ENCODE results near the gene CA9. TPM values are rescaled to one million over a fixed set of nuclear protein-coding genes. Genes with fewer than 3 reads are reported as not detected.

CA9 gene
- total RNA-seq, 1 donor from 2014 or later = 0.09 TPM

- no peak within 1 kb of the TSS for H3K4me3 Mint-ChIP-seq
- peak within 1 kb of the TSS; percentile 83 for H2AFZ ChIP-seq (replicated peaks)
- peaks cover 14% of the 10 kb centered on the region for H3K27me3 ChIP-seq
- no peaks in the 10 kb centered on the region for H3K9me3 Mint-ChIP-seq
- no peak within 1 kb of the TSS for H3K4me3 ChIP-seq
- no peaks in the 10 kb centered on the region for H3K36me3 ChIP-seq
- peaks cover 22% of the 10 kb centered on the region for H3K4me1 Mint-ChIP-seq
- H3K4me2 ChIP-seq = no peak within 1 kb of the TSS
- H3K9ac ChIP-seq = no peak within 1 kb of the TSS
- H4K20me1 ChIP-seq (ENCODE audit: low read depth) = no peaks in the 10 kb centered on the region
- H3K4me1 ChIP-seq = peaks cover 16% of the 10 kb centered on the region
- TF ChIP-seq EZH2 (IDR thresholded peaks at IDR 0.05) = no peak
- no peak for TF ChIP-seq EZH2phosphoT487 (IDR thresholded peaks at IDR 0.05)
- TF ChIP-seq CTCF (IDR thresholded peaks at IDR 0.05) = no peak
- DNase-seq (ENCODE audit: low spot score) = no peak
- no peaks in the 10 kb centered on the region for H3K36me3 Mint-ChIP-seq
- no peak within 1 kb of the TSS for H3K27ac Mint-ChIP-seq
- no peaks in the 10 kb centered on the region for H3K79me2 ChIP-seq (ENCODE audit: low read depth)
- H3F3A ChIP-seq (ENCODE audit: low read depth) = peaks cover 16% of the 10 kb centered on the region
- peaks cover 14% of the 10 kb centered on the region for H3K27me3 Mint-ChIP-seq (ENCODE audit: insufficient read depth, low read depth)
- no peak within 1 kb of the TSS for H3K27ac ChIP-seq
- H3K9me3 ChIP-seq (ENCODE audit: low read depth) = no peaks in the 10 kb centered on the region
These were observed 23.2 kb upstream of the CA9 start, which contains the start of gene SIT1 for GRCh38 chr9:35650341-35651158. TSS of gene SIT1 (minus strand) at chr9:35650931. CDS start at chr9:35650853, 78 bp downstream.

DNA sequence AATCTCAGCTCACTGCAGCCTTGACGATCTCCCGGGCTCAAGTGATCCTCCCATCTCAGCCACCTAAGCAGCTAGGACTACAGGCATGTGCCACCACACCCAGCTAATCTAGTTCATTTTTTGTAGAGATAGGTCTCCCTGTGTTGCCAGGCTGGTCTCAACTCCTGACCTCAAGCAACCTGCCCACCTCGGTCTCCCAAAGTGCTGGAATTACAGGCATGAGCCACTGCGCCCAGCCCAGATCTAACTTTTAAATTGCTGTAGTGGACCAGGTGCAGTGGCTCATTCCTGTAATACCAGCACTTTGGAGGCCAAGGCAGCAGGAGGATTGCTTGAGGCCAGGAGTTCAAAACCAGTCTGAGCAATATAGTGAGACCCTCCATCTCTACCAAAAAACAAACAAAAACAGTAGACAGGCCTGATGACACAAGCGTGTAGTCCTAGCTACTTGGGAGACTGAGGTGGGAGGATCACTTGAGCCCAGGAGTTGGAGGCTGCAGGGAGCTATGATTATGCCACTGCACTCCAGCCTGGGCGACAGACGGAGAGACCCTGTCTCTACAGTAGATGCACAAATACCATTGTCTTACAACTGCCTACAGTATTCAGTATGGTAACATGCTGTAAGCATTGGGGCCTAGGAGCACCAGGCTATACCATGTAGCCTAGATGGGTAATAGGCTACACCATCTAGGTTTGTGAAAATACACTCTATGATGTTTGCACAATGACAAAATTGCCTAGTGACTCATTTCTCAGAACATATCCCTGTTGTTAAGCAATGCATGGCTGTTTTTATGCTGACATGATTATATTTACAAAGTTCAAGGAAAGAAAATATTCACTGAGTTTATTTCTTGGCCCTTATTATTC, 21.5 kb upstream of the CA9 start:
- H3K4me3 ChIP-seq = no peak overlapping the region
- H3K4me2 ChIP-seq = no peak overlapping the region
- no peak overlapping the region for H3K27ac ChIP-seq
- H2AFZ ChIP-seq (replicated peaks) = no peak overlapping the region
- peaks cover 25% of the 10 kb centered on the region for H3K4me1 Mint-ChIP-seq
- H3K36me3 Mint-ChIP-seq = no peaks in the 10 kb centered on the region
- no peaks in the 10 kb centered on the region for H3K36me3 ChIP-seq
- no peak for DNase-seq (ENCODE audit: low spot score)
- H3K9me3 Mint-ChIP-seq = no peaks in the 10 kb centered on the region
- H3K27ac Mint-ChIP-seq = no peak overlapping the region
- H3K4me1 ChIP-seq = peaks cover 12% of the 10 kb centered on the region
- H3K27me3 ChIP-seq = peaks cover 26% of the 10 kb centered on the region
- no peaks in the 10 kb centered on the region for H3K9me3 ChIP-seq (ENCODE audit: low read depth)
- no peaks in the 10 kb centered on the region for H3K79me2 ChIP-seq (ENCODE audit: low read depth)
- no peak for TF ChIP-seq CTCF (IDR thresholded peaks at IDR 0.05)
- TF ChIP-seq EZH2phosphoT487 (IDR thresholded peaks at IDR 0.05) = no peak
- TF ChIP-seq EZH2 (IDR thresholded peaks at IDR 0.05) = no peak
- peaks cover 16% of the 10 kb centered on the region for H3F3A ChIP-seq (ENCODE audit: low read depth)
- H3K4me3 Mint-ChIP-seq = no peak overlapping the region
- H4K20me1 ChIP-seq (ENCODE audit: low read depth) = no peaks in the 10 kb centered on the region
- H3K9ac ChIP-seq = no peak overlapping the region
- peaks cover 16% of the 10 kb centered on the region for H3K27me3 Mint-ChIP-seq (ENCODE audit: insufficient read depth, low read depth)

- no peak overlapping the region for H3K27ac ChIP-seq
- TF ChIP-seq EZH2 (IDR thresholded peaks at IDR 0.05) (no peak), CTCF (IDR thresholded peaks at IDR 0.05) (no peak), EZH2phosphoT487 (IDR thresholded peaks at IDR 0.05) (no peak)
- H4K20me1 ChIP-seq (ENCODE audit: low read depth) = no peaks in the 10 kb centered on the region
- H3K79me2 ChIP-seq (ENCODE audit: low read depth) = no peaks in the 10 kb centered on the region
- peaks cover 1% of the 10 kb centered on the region for H3K9me3 Mint-ChIP-seq
- peaks cover under 1% of the 10 kb centered on the region for H3K36me3 Mint-ChIP-seq
- no peak overlapping the region for H3K9ac ChIP-seq
- H3K27ac Mint-ChIP-seq = no peak overlapping the region
- no peak overlapping the region for H2AFZ ChIP-seq (replicated peaks)
- no peak for DNase-seq (ENCODE audit: low spot score)
- H3K4me3 ChIP-seq = no peak overlapping the region
- H3K27me3 Mint-ChIP-seq (ENCODE audit: insufficient read depth, low read depth) = peaks cover 17% of the 10 kb centered on the region
- H3K36me3 ChIP-seq = no peaks in the 10 kb centered on the region
- H3K27me3 ChIP-seq = peaks cover 21% of the 10 kb centered on the region
- H3K4me1 ChIP-seq = peaks cover 9% of the 10 kb centered on the region
- H3K4me2 ChIP-seq = no peak overlapping the region
- peaks cover 17% of the 10 kb centered on the region for H3F3A ChIP-seq (ENCODE audit: low read depth)
- no peaks in the 10 kb centered on the region for H3K9me3 ChIP-seq (ENCODE audit: low read depth)
- peaks cover 25% of the 10 kb centered on the region for H3K4me1 Mint-ChIP-seq
- no peak overlapping the region for H3K4me3 Mint-ChIP-seq
These were observed 20.9 kb upstream of the CA9 start for GRCh38 chr9:35652829-35653209.

Measured in neural progenitor cell (in vitro differentiated cells).